Stimulated activated CD8-positive, alpha-beta memory T cell treated with anti-CD3 and anti-CD28 coated beads, Interleukin-4, amount 100 ng/mL, for 4 hours (primary cell): ENCODE results near the gene RAD51B.
"Not testable (repeated sequence)": the region's sequence is repeated elsewhere in the genome, so short reads cannot be mapped to it uniquely, and the experiment has no call there.

Experiments used
- DNase-seq, 2 donors: peaks; one replicate each; pipeline ENCODE4 v3.0.0-alpha.2; 2020; ENCODE audit warnings: low read depth in 2 of 2, low spot score in 1 of 2

Gene RAD51B

DNA sequence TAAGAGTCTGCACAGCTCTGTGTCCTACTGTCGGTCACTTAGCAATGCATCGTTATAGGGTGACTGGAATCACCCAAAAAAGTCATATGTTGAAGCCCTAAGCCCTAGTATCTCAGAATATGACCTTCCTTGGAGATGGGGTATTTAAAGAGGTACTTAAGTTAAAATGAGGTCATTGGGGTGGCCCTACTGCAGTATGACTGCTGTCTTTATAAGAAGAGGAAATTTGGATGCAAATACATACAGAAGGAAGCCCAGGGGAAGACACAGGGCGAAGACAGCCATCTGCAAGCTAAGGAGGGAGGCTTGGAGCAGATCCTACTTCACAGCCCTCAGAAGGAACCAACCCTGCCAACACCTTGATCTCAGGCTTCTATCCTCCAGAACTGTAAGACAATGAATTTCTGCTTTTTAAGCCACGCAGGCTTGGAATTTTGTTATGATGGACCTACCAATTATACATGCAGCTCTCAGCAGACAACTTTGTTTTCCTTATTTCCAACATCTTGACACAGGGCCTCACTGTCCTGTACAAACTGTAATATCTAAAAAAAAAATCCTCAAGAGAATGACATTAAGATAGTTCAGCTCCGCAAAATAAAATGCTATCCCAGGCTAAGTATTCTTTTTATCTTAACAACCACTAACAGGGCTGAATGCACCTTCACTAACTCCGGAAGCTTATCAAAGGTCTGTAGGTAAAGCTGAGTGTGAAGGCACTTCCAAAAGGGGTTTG, 932.9 kb downstream of the RAD51B start:
- no peak for DNase-seq

DNA sequence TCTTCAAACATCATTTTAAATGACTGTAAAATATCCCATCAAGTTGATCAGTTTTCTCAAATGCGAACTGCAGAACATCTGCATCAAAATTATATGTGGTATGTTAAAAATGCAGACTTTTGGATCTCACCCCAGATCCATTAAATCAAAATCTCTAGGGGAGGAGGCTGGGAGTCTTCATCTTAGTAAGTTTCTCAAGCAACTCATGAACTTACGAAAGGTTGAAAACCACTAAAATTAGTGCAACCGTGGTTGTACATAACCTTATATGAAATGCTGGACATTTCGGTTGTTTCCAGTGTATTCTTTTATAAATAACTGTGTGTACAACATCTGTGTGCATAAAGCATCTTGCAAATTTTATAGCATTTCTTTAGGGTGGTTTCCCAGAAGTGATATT, 934.1 kb downstream of the RAD51B start:
- DNase-seq = no peak

DNA sequence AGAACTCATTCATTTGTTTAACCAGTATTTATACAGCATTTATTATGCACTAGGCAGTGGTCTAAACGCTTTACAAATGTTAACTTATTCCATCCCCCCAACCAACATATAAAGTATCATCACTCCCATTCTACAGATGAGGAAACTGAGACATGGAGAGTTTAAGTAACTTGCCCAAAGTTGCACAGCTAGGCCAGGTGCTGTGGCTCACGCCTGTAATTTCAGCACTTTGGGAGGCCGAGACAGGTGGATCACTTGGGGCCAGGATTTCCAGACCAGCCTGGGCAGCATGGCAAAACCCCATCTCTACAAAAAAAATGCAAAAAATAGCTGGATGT, 935.4 kb downstream of the RAD51B start:
- no peak for DNase-seq

DNA sequence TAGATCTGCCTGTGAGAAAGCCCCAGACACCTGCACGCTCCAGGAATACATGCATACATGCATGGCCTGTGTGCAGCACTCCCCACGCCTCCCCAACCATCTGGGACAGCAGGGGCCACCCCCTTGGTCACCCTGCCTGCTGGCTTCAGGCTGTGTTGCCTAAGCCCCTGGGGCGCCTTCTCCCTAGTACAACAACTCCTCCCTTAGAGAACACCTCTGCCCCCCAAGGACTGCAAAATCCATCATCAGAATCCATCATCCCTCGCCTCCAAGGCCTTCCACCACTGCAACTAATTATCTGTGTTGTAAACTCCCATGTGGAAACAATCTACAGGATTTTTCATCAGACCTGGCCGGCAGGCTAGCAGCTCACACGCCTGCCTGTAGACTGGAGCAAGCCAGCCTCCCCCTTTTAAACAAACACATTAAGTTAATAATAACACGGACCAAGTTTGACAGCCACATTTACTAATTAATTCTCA, 936.5 kb downstream of the RAD51B start:
- no peak for DNase-seq

DNA sequence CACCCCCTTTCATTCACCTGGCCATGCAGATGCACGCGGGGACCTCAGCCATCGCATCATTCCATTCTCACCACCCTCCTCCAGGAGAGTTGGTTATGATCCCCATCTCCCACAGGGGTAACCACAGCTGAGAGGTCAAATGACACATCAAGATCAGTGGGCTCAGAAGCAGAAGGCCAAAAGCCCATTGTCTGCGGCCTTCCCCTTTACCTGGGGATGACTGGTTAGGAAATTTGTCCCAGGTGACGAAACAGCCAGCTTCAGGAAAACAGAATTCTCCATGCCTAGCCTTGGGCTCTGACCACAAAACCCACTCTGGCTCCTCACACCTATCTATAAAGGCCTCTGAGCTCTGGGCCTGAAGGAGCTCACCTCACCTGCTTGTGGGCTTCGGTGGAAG, 937.2 kb downstream of the RAD51B start:
- DNase-seq = no peak

DNA sequence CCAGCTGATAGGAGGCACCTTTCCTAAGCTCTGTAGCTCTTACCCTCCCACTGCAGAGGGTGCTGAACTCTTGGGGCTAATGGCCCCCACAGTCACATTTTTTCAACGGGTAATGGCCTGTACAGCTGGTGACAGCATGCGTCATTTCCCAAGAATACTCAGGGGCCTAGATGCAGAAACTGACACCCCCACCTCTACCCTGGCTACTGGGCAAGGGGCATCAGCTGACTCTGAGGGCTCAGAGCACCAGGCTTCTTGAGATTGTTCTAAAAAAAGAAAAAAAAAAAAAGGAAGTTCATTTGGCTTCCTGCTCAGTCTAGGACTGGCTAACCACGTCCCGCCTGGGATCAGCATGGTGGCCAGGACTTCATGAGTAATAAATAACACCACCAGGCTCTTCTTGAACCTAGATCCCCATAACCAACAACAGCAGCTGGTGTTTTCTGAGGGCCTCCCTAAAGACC, 938.1 kb downstream of the RAD51B start:
- DNase-seq = no peak

DNA sequence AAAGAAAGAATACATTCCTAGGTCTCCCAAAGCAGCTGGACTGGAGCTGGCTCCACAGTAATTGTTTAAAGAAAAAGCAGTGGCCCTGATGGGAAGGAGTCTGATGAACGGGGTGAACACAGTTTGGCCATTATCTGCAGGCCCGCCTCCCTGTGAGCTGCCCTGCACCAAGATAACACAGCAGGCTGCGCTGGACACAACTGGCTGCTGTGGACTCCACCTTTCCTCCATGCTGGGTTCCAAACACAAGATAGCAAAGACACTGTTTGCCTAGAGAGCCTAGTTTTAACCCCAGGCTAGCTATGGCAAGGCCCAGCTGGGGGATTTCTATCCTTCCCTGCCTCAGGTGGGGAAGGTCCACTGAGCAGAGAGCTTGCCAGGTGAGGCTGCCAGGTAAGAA, 938.7 kb downstream of the RAD51B start:
- no peak for DNase-seq

DNA sequence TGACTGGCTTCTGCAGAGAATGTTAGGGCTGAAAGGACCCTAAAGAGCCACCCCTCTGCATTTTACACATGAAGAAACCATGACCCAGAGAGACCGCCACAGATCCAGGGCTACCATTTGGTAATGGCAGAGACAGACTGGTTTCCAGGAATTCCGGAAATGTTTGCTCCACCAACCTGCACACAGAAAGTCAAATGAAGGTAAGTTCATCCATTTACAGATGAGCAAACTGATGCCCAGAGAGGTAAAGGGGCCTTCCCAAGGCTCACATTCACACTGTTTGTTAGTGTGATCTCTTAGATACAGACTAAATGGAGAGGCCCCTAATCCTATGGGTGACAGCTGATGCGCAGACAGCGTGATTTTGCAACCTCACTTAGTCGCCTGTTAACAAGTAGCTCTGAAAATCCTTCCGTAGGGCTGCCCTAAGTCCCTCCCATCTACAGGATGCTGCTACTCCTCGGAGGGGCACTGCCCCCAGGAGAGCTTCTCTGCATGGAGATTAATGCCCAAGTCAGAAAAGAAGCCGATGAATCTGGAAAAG, 939.5 kb downstream of the RAD51B start:
- no peak for DNase-seq

DNA sequence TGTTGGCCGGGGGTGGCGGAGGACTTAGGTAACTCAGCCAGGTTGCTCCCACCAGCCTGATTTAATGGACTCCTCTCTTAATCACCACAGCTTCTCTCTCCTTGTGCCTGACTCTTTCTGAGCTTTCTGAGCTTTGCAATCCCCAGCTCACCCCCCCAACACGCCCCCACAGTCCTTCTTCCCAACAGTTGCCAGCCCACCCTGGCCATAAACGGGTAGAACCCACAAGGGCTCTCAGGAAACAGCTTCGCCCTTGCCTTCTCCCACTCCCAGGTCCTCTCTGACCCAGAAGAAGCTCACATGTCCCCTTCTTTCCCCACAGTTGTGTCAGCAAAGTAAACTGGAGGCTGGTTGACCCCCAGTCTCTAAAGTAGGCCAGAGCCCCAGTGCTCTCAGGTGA, 940.4 kb downstream of the RAD51B start:
- DNase-seq = no peak

DNA sequence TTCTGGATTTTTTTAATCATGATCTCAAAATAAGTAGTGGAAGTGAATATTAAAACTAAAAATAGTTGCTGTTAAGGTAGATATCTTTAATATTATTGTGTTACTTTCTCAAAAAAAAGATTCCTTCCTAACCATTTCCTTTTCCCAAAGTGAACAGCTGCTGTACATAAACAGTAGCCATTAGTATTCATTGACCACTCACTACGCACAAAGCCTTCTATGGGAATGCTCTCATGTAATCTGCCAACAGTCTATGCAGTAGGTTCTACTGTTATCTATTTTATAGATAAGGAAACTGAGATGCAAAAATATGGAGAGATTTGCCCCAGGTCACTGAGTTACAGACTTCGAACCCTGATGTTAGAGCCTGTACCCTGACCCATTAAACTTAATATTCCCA, 941.2 kb downstream of the RAD51B start:
- no peak for DNase-seq

DNA sequence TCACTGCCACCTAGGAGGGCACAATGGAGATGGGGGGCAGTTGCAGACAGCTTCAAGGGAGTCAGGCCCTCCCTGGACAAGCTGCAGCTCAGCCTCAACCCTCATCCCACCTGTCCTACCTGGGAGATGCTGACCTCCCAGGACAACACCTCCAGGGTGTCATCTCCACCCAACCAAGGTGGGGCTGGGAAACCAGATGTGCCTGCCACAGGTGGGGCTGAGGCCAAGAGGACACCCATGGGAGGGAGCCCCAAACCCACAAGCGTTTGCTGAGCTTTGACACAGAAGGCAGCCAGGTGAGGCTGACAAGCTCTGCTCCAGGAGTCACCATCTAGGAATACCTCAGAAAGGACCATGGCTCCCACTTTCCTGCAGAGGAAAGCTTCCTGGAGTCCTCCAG, 941.8 kb downstream of the RAD51B start:
- DNase-seq = no peak

DNA sequence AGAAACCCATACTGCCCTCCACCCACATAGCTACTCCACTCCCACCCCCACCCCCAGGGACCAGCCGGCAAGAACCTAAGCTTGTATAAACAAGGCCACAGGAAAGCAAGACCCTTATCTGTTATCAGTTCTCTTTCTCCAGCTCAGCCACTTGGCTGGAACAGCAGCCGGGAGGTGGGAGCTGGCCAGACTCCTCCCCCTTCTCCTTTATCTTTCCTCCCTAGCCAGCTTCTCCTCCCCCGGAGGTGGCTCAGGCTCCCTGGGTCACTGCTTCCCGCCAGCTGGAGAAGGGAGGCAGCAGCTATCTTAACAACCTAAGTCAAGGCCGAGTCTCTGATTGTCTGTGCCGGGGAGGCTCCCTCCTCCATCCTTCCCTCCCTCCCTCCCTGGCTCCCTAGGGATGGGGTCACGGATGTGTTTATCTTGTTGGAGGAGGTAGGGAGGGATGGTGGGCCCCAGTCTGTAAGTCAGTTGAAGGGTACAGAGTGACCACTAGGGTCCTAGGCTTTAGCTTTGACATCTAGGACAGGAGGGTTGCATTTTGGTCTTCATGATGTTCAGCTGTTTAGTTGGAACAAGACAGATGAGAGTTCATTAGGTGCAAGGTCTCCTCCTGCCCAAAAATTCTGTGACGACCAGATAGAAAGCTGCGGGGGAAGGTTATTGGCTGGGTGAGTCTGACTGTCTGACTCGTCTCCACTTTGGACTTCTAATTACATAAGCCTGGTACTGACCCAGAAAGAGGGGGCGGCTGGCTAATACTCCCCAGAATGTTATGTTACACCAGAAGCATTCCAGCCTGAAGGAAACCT, 943.6 kb downstream of the RAD51B start:
- no peak for DNase-seq

DNA sequence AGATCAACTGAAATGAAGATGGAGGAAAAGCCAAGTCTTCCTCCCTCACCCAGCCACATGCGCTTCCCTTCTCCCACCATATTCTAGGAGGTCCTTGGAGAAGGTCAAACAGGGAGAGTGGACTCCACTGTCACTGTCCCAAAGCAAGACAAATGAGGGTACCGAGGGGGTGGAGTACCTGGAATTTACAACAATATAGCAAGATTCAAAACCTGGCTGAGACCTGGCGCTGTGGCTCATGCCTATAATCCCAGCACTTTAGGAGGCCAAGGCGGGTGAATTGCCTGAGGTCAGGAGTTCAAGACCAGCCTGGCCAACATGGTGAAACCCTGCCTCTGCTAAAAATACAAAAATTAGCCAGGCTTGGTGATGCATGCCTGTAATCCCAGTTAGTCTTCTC, 944.3 kb downstream of the RAD51B start:
- not testable (repeated sequence) for DNase-seq

DNA sequence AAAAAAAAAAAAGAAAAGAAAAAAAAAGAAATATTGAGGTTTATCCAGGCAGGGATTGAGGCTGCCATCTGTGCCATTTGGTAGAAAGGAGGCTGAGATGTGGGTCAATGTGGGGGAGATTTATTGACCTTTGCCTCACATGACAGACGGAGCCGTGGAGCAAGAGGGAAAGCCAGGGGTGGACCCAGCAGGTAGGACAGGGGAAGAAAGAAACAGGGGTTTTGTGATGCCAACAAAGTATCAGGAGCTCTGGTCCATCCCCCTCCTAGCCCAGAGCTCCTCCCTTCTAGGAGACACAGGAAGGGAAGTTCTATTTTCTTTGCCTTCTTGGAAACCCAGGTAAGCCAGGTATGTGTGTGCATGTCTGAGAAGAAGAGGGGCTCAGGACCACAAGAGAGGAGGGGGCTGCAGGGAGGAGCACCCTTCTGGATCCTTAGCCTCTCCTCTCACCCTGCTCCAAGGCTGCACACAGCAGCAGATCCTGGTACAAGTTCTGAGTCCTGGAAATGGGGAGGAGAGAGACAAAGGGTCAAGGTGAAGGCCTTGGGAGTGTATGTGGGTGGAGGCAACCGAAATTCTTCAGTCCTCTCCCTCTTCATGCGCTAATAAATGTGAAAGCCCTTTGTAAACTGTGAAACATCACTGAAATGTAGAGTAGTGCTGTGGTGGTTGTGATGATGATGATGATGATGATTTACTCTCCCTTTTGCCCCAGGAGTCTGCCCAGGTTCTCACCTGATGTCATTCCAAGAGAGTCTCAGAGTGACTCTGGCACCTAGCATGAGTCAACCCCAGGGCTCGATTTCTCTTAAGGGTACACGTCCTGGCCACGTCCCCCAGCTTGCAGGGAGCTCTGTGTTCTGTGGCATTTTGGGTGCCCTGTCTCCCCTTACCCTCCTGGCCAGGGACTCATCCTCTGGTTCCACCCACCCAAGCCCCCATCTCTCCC, 947.0 kb downstream of the RAD51B start:
- no peak for DNase-seq

DNA sequence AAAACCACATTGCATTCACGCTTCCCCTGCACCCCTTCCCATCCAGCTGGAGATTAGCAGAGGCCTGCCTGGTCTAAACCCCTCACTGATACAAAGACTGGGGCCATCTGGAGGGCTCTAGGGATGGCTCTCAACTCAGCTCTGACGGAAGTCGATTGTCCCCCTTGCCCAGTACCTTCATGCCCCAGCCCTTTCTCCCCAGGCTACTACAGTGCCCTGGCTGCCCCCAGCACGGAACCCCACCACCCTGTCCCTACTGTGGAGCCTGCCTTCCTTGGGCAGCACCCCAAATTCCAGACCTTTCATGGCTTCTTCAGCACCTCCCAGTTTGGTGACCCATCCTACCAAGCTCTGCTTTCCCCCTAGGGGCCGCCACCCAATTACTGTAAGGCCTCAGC, 947.7 kb downstream of the RAD51B start:
- DNase-seq = no peak

DNA sequence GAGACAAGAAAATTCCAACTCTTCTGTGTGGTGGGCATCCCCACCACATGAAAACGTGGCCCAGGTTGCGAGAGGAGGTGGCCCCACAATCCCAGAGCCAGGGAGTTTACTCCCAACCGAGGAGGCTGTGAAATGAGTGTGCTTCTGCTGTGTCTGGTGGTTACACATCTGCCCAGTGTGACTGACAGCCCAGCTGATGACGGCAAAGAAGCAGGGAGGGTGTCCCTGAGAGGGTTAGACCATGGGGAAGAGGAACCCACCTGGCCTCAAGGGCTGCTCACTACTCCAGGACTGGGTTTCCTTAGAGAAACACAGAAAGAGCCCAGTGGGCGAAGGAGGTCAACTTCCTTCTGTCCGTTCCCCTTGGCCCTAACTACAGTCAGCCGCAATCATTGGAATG, 948.7 kb downstream of the RAD51B start:
- no peak for DNase-seq

DNA sequence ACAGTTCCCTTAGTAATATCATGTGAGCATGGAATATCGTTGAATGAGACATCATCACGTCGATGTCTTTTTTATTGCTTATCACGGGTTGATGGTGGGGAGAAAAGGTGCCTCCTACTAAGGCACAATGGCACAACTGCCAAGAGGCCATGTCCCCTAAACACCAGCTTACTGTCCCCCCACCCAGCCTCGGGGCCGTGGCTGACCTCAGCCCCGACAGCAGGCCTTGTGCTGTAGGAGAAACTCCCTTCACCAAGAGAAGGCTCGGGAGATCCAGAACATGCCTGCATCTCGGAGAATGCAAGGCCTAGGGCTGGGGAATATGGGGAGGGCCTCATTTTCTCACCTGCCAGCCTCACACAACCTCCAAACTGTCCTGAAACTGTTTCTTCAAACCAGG, 950.5 kb downstream of the RAD51B start:
- DNase-seq = no peak

DNA sequence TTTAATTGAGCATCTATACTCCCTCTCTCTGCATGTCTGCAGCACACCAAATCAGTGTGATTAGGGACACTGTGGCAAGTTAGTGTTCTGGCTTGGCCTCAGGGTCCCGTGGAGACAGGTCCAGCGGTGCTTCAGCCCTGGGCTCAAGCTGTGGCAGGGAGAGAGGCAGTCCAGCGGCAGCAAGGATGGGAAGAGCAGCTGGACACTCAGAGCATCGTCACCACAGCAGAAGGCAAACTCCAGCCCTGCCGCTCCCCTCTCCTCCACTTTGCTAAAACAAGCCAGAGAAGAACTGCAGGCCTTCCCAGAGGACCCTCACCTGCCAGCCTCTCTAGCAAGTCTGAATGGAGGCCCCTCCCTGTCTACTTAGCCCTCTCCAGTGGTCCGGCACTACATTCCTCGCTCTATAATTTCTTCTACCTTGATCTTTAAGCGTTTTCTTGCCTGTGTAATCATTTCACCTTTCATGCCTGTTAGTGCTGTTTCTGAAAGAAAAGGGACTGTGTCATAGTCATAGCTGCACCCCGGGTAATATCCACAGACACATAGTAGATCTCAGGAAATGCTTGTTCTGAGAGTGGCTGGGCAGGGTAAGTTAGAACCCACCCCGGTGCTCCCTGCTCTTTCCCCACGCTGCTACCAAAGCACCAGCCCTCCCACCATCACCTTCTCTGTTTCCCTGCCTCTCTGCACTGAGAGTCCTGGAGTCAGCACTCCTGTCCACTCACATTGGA, 951.1 kb downstream of the RAD51B start:
- no peak for DNase-seq

DNA sequence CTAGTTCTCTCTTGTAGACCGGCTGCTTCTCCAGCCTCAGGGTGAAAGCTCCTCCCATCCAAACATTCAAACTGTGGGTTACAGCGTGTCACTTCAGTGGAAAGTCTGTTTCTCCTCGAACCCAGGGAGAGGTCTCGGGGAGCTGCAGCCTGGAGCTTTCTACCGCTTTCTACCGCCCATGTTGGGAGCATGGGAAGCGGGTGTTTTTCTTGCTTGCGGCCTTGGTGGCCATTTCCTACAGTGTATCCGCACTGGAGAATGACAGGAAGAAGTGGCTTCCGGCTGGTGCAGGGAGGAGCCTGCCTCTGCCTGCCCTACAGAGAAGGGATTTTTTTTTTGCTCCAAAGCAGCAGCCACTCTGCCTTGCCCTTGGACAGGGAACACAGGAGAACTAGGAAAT, 952.1 kb downstream of the RAD51B start:
- no peak for DNase-seq

DNA sequence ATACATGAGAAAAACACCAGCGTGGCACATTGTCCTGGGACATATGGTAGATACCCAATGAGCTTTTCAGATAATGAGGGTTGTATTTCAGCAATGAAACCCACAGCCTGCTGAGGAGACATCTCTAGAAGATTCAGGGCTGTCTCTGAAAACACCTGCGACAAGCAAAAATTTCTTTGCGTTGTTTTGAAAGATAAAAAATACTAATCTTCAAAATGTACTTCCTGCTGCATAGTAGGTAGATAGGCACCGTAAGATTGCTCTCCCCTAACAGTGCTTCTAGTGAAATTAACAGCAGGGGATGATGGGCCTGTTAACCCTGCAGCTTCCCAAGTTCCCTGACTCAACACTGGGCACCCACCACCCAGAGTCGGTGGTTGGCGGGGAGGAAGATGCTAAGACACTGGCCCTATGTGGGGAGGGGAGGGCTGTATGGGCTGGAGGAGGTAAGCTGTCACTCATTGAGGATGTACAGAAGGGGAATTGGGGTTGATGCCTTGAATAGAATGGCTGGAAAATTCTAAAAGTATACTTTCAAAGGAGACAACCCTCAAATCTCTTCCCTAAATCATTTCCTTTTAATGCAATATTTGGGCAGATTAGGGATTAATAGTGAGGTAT, 953.3 kb downstream of the RAD51B start:
- no peak for DNase-seq
